ENCODE measurements around the gene DARS2.
"Not testable (repeated sequence)": the region's sequence is repeated elsewhere in the genome, so short reads cannot be mapped to it uniquely, and the experiment has no call there.

Gene DARS2

DNA sequence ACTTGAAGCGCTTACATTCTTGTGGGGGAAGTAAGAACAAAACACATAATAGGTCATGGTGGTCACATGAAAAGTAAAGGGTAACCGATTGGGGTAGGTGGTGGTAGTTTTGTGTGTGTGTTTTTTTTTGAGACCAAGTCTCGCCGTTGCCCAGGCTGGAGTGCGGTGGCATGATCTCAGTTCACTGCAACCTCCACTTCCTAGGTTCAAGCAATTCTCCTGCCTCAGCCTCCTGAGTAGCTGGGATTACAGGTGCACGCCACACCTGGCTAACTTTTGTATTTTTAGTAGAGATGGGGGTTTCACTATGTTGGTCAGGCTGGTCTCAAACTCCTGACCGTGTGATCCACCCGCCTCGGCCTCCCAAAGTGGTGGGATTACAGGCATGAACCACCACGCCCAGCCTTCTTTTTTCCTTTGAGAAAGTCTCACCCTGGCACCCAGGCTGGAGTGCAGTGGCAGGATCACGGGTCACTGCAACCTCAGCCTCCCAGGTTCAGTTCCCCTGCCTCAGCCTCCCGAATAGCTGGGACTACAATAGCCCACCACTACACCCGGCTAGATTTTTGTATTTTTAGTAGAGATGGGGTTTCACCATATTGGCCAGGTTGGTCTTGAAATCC is 37.8 kb downstream of the DARS2 start:
- peak; percentile 32 for DNase-seq

DNA sequence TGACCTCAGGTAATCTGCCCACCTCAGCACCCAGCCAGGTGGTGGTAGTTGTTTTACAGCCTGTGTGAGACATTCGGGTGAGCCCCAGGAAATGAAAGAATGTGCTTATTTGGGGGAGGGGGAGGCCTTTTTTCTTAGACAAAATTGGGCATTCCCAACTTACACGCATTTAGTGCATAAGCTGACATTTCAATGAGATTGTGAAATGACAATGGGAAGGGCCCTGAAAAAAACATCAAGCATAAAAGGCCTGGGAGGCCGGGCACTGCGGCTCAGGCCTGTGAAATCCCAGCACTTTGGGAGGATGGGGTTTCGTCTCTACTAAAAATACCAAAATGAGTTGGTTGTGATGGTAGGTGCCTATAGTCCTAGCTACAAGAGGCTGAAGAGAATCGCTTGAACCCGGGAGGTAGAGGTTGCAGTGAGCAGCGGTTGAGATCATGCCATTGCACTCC is 38.3 kb downstream of the DARS2 start:
- DNase-seq, result no peak

DNA sequence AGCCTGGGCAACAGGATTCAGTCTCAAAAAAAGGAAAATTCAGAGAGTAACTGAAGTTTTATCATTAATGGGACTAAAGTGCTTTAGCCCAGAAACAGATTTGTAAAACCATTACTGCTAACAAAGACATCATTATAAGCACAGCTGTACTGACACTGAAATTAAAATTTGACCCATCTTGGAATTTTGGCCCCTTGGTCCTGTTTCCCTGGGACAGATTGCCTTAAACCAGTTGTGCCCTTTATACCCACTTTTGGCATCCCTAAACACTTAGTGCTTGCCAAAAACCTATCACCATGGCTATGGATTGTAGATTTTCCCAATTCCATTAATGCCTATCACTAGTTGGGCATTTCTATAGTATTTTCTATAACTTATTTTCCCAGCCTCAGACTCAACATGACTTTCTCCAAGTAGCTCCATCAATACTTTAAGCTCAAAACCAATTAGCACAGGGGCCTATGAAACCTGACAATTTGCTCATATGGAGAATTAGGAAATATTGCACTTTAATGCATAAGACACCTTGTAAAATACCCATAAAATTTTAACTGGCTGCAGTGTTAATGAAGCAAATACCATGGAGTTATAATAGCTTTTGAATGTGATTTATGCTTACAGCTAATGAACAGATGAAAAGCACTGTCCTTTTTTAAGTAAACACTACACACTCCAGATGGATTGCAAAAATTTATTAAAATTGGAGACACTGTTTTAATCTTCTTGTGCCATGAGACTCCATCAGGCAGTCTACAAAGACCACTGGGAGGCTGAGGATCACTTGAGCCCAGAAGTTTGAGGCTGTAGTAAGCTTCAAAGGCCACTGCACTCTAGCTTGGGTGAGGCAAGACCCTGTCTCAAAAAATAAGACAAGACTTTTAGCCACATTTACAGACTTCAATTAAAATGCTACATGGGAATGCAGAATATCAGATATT is 39.0 kb downstream of the DARS2 start:
- no peak for DNase-seq

DNA sequence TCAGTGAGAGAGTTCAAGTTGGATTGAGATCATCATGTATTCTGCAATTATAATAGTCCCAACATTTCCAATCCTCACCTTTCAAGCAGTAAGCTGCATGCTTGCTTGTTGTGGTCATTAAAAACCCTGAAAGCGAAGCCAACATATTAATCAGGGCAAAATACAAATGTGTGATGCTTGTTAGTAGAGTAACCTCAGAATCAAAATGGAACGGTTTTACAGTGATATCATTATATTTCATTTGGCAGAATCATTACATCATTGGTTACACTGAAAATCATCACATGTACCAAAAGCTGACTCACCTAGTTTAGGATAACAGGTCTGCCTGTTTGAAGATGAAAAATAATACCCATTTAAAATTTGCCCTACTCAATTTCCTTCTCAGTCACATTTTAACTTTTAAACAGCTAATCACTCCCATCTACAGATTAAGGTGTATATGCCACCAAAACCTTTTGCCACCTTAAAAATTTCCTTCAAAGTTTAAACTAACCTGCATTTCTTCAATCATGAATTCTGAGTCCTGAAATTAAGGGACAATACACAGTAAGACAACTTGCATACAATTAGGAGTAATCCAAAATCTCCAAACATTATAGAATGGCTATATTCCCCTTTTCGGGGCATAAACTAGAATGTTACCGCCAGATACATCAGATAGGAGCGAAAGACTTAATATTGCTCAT is 39.9 kb downstream of the DARS2 start:
- no peak for DNase-seq

DNA sequence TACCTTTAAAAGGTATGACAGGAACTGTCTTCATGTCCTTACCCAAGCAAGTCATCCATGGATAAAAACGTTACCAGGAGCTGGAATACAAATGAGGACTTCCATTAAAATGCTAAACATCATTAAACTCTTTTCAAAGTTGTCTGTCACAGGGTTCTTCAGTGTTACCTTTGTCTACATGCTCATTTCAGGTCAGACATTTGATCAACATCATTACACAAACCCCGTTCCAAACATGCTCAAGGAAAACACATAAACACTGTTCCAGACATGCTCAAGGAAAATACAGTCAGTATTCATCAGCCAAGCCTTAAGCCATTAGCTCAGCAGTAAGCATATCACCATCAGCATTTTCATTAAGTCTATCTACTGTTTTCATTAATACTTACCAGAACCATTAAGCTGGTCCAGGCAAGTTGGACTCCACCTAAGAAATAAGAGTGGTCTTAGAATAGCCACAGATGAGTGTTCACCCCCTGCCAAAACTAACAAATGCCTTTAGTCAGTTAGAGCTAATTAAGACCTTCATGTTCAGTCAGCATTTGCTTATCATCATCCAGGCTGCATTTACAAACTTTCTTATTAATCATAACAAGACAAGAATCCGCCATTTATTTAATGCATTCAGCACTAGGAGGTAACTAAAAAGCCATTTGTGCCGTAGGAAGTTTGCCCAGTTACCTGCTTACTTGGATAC is 41.1 kb downstream of the DARS2 start:
- DNase-seq, result no peak

DNA sequence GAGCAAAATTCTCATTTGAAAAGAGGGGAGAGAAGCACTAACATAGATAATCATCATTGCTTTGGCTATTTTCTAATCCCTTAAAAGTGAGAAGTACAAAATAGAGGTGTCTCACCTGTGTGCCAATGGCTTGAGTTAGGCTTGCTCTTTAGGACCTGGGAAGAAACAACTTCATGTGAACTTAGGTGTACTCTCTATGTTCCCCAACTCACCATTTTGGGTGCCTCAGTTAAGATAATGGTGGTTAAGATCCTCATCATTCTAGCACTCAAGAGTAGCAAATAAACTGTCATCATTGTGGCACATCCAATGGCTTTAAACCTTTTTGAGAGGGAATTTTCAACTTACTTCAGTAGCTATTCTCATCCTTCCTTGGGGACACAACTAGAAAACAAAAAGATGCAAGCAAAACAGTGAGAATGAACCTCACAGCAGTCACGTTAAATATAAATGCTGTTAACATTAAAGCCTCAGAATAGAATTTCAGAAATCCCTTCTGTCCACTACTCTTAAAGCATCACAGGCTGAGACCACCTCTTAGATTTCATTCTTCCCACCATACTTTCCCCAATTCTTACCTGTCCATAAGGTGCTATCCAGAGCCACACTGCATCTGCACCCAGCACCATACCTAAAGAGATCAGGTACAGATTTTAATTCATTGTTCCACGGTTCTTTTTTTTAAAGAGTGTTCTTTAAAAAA is 42.1 kb downstream of the DARS2 start:
- DNase-seq, result no peak

DNA sequence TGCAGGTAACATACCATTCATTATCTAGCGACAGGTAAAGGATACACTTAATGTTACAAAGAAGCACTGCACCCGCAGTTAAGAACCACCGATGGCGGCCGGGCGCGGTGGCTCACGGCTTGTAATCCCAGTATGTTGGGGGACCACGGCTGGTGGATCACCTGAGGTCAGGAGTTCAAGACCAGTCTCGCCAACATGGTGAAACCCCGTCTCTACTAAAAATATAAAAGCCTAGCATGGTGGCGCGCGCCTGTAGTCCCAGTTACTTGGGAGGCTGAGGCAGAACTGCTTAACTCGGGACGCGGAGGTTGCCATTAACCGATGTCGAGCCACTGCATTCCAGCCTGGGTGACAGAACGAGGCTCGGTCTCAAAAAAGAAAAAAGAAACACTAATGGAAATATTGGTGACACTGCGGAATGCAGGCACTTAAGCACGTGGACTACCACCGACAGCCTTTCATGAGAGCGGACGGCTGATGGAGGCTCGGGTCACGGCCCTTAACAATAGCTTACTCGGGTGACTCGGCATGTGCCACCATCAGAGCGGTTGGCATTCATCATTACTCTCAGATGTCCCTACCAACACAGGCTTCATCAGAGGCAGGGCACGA is 42.8 kb downstream of the DARS2 start:
- no peak for DNase-seq

DNA sequence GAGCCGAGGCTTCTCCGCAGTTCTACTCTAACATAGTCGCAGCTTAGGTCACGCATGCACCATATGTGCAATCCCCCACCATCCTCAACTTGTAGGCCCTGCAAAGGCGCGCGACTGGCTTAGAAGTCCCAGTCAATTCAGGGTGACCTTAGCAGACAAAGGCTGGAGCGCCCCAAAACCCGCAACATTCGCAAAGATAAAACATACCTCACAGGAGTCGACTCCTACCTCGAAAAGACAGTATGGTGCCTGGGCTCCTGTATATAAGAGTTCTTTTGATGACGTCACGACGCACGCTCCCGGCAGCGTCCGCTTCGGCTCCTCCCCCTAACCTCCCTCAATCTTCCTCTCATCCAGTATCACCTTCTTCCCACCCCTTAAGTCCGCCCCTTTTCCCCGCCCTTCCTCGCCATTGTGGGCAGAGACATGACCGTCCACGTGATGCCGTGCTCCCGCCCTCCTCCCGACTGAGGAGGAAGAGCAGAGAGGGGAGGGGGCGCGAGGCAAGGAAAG is 43.3 kb downstream of the DARS2 start, which contains the start of gene GAS5:
TSS of gene GAS5 (minus strand) at position 237 of the 513 bp plus-strand sequence.
- peak; percentile 100 for DNase-seq

DNA sequence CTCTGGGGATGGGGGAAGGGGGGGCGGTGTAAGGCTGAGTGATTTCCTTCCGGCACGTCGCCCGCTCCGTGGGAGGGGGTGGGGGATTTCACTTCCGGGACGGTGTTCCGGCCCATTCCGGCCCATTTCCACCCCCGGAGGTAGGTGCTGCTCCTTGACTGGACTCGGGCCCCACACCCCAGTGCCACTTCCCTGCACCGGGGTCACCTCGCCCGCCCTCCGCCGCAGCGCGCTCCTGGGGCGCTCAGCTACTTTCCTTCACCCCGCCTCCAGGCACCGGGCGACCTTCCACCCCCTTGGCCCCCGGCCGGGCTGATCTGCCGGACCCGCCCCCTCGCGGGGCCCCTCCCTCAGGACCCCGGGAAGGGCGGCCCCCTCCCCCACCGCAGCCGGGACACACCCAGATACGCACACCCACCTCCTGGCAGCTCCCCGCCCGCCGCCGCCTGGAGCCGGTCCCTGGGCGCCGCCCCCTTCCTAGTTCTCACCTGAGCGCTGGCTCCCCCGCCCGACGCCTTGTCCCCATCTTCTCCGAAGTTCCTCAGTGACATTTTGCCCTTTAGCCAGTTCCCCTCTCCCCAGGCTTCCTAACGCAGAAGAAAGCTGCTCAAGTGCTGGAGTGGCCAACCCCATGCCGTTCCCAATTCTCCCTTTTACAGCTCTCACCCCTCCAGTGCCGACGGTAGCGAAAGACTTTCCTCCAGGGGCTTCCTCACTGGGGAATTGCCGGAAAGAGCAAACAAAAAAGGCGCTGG is 44.0 kb downstream of the DARS2 start, which contains the start of gene ZBTB37:
TSS of gene ZBTB37 (plus strand) at position 115 of the 755 bp plus-strand sequence. CDS start 1,846 bp downstream, outside the sequence.
- peak; percentile 67 for DNase-seq

DNA sequence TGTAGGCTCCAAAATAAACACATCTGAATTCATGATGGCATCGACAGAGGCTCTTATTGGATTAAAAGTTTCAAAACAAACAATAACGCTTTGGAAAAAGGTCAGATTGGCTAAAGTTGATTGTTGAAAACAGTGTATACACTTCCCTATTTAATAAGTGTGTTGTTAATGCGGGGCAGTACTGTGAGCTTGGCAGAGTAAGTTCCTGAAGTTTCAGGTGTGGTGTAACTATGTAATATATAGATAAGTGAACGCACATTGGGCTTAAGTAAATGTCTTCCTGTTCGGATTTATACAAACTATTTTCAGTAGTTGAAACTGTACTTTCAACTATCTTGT is 44.5 kb downstream of the DARS2 start:
- DNase-seq, result no peak

DNA sequence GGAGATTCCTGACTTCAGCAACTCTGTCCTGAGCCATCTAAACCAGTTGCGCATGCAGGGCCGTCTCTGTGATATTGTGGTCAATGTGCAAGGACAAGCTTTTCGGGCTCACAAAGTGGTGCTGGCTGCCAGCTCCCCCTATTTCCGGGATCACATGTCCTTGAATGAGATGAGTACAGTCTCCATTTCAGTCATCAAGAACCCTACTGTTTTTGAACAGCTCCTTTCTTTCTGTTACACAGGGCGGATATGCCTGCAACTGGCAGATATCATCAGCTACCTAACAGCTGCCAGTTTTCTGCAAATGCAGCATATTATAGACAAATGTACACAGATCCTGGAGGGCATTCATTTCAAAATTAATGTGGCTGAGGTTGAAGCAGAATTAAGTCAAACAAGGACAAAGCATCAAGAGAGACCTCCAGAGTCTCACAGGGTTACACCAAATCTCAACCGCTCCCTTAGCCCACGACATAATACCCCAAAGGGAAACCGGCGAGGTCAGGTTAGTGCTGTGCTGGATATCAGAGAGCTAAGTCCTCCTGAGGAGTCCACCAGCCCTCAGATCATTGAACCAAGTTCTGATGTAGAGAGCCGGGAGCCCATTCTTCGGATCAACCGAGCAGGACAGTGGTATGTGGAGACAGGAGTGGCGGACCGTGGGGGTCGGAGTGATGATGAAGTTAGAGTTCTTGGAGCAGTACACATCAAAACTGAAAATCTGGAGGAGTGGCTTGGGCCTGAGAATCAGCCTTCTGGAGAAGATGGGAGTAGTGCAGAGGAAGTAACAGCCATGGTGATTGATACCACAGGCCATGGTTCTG is 46.0 kb downstream of the DARS2 start:
- no peak for DNase-seq

DNA sequence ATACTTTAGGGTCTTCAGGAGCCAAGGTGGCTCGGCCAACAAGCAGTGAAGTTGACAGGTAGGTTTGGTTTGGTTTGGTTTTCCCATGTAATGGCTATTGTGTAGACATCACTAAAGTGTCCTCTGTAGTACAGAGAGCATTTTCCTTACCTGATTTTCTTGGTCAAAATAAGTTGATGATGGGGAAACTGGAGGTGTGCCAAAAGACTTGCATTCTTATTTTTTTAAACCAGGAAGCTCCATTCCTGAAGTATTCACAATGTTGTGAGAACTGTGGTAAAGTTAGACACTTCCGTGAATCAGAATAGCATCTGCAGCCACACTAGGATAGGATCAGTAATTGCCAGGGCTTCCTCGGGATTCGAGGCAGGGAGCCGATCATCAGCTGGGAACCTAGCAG is 46.6 kb downstream of the DARS2 start:
- DNase-seq, result no peak

DNA sequence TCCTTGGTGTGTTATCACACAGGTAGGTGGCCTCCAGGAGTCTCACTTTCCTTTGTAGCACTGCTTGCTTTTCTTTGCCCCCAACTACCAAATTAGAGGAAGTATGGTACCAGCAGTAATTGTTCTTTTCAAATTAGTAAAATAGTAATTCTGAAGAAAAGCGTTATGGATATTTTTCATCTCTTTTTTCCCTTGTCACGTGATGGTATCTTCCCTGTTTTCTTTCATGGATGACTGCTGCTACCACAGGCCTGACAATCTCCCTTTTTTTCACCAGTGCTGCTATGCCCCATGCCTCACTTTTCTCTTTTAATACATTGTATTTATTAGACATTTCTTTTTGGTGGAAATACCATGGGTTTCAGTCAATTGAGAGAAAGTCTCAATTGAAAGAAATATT is 47.0 kb downstream of the DARS2 start:
- DNase-seq, result no peak

DNA sequence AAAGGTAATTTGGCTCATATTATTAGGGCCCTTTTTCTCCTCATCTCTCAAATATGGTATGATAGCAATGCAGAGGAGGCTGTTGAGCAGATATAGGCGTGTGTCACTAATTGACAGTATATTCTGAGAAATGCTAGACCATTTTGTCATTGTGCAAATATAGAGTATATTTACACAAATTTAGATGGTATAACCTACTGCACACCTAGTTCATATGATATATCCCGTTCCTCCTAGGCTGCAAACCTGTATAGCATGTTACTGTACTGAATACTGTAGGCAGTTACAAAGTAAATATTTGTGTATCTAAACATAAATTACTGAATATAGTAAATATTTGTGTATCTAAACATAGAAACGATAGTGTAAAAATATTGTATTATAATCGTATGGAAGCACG is 52.3 kb downstream of the DARS2 start:
- no peak for DNase-seq

DNA sequence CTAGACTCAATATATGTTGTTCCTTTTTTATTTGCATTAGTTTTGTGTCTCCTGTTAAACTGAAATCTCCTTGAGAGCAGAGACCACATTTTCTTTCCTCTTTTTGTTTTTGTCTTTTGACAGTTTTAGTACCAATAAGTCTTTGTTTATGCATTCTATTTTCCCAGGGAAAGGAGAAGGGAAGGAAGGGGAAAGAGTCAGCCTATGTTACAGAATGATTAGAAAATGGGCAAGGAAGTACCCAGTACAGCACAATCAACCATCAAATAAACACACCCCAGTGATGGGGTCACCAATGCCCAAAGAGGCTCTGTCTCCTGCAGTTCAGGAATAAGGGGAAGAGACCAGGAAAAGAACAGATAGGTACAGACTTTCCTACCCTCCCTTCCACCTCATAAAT is 53.8 kb downstream of the DARS2 start:
- no peak for DNase-seq

DNA sequence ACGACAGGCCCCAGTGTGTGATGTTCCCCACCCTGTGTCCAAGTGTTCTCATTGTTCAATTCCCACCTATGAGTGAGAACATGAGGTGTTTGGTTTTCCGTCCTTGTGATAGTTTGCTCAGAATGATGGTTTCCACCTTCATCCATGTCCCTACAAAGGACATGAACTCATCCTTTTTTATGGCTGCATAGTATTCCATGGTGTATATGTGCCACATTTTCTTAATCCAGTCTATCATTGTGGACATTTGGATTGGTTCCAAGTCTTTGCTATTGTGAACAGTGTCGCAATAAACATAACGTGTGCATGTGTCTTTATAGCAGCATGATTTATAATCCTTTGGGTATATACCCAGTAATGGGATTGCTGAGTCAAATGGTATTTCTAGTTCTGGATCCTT is 56.6 kb downstream of the DARS2 start:
- not testable (repeated sequence) for DNase-seq

DNA sequence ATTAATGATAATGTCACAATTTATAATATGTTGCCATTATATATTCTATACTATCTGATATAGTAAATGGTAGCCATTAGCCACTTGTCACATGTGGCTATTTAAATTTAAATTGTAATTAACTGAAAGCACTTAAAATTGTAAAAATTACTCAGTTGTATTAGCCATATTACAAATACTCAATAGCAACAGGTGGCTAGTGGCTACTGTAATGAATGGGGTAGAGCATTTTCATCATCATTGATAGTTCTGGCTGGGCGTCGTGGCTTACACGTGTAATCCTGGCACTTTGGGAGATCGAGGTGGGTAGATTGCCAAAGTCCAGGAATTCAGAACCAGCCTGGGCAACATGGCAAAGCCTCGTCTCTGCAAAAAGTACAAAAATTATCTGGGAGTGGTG is 60.2 kb downstream of the DARS2 start:
- DNase-seq, result no peak

DNA sequence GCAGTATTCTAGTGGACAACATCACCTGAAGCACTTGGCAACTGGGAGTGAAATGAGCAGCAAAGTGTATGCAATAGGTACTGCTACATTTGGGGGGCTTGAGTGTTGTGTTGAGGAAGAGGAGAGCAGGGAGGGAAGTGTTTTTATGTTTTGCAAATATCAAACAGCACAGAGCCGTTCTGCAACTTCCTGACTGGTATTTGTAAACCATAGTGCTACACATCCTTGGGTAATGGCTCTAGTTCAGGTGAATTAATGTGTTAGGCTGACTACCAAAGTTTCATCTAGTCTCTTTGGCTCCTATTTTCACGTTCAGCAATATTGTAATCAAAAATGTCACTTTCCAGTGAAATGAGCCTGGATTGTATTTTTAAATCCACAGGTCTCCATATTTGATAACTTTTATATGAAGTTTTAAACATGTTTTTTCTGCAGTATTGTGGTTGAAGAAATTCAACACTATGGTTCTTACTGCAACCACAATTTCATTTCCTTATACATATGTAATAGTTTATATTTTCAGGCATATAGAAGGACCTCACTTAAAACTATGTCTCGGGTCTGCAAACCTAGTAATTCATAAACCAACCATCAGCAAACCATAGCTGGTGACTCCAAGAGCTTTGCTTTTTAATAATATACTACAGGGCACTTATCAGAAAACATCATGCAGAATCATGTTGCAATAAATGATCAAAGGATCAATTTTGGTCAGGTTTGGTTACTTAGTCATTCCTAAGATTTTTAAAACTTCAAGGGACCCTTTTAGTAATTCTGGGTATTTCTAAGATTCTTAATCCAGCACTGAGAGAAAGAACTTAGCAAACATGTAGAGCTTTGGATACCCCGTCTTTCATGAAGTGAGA is 62.5 kb downstream of the DARS2 start:
- DNase-seq, result no peak

DNA sequence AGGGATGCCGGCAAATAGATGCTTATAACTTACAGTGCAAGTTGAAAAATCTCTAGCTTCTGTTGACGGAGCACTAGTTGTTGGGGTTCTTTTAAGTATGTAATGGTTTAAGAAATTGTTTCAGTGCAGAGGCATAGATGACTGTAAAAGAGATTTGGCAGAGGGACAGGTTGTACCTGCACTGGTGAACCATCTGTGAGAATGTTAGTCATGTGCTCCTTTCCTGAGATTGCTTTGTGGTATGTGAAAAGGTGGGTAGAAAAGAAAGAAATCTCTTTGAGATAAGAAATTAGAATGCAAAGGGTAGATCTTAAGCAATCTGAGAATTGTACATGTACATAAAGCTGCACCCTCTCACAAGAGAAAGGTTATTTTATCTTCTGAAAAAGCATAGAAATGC is 63.2 kb downstream of the DARS2 start:
- no peak for DNase-seq

All from fibroblast of skin of right quadriceps (primary cell).